Astrocyte (in vitro differentiated cells and primary cell): Measurements from ENCODE around the gene NT5C. TPM values are rescaled to one million over a fixed set of nuclear protein-coding genes. Genes with fewer than 3 reads are reported as not detected.

Source experiments
- DNase-seq: peaks from one replicate; pipeline ENCODE4 v3.0.0-alpha.2; 2010; ENCODE audit warnings: low read depth
- FAIRE-seq: peaks from 2 replicates; lab custom pipeline; 2011; peaks lifted over from hg19 to GRCh38; lab: Jason Lieb, UNC
- H2AFZ ChIP-seq: 2 replicates; pipeline ENCODE4 v1.6.0; 2012; ENCODE audit warnings: low read depth, low read length, inconsistent platforms
- H3K27ac ChIP-seq: 2 replicates; pipeline ENCODE4 v1.5.1; 2011; ENCODE audit warnings: low read depth, low read length, inconsistent platforms
- H3K27me3 ChIP-seq: 2 replicates; pipeline ENCODE4 v1.6.0; 2011; ENCODE audit warnings: low read length, inconsistent platforms; ENCODE audit not compliant: insufficient read depth
- H3K36me3 ChIP-seq: 2 replicates; pipeline ENCODE4 v1.5.1; 2011; ENCODE audit warnings: low read length, inconsistent platforms; ENCODE audit not compliant: insufficient read depth
- H3K4me1 ChIP-seq: 2 replicates; pipeline ENCODE4 v1.5.1; 2011; ENCODE audit warnings: low read length, inconsistent platforms; ENCODE audit not compliant: insufficient read depth
- H3K4me2 ChIP-seq: 2 replicates; pipeline ENCODE4 v1.6.0; 2012; ENCODE audit warnings: low read length, inconsistent platforms
- H3K4me3 ChIP-seq: 2 replicates; pipeline ENCODE4 v1.5.1; 2011; ENCODE audit warnings: low read depth, mild to moderate bottlenecking, low read length, inconsistent platforms; ENCODE audit not compliant: insufficient read depth
- H3K79me2 ChIP-seq: 2 replicates; pipeline ENCODE4 v1.6.0; 2012; ENCODE audit warnings: mild to moderate bottlenecking, low read length, inconsistent platforms; ENCODE audit not compliant: insufficient read depth
- H3K9ac ChIP-seq: 2 replicates; pipeline ENCODE4 v1.6.0; 2012; ENCODE audit warnings: mild to moderate bottlenecking, low read length, inconsistent platforms
- H3K9me3 ChIP-seq: 2 replicates; pipeline ENCODE4 v1.5.1; 2012; ENCODE audit warnings: low read depth, mild to moderate bottlenecking, low read length, inconsistent platforms; ENCODE audit not compliant: insufficient read depth
- H4K20me1 ChIP-seq: 2 replicates; pipeline ENCODE4 v1.6.0; 2012; ENCODE audit warnings: low read length, inconsistent platforms; ENCODE audit not compliant: insufficient read depth
- H3K27ac Mint-ChIP-seq: one replicate; pipeline ENCODE4 v1.8.0; 2021; ENCODE audit warnings: mild to moderate bottlenecking, mixed read lengths; ENCODE audit not compliant: unreplicated experiment
- H3K27me3 Mint-ChIP-seq: one replicate; pipeline ENCODE4 v1.8.0; 2021; ENCODE audit warnings: low read depth, mixed read lengths; ENCODE audit not compliant: unreplicated experiment
- H3K36me3 Mint-ChIP-seq: one replicate; pipeline ENCODE4 v1.8.0; 2021; ENCODE audit warnings: low read depth, mixed read lengths; ENCODE audit not compliant: unreplicated experiment
- H3K4me1 Mint-ChIP-seq: one replicate; pipeline ENCODE4 v1.8.0; 2021; ENCODE audit warnings: low read depth, mixed read lengths; ENCODE audit not compliant: unreplicated experiment
- H3K4me3 Mint-ChIP-seq: one replicate; pipeline ENCODE4 v1.8.0; 2021; ENCODE audit warnings: mild to moderate bottlenecking, moderate library complexity, mixed read lengths; ENCODE audit not compliant: unreplicated experiment
- H3K9me3 Mint-ChIP-seq: one replicate; pipeline ENCODE4 v1.8.0; 2021; ENCODE audit warnings: mild to moderate bottlenecking, mixed read lengths; ENCODE audit not compliant: unreplicated experiment
- EZH2 ChIP-seq: IDR thresholded peaks from 2 replicates; pipeline ENCODE4 v1.6.1; 2012; ENCODE audit warnings: mild to moderate bottlenecking, low read length, inconsistent platforms; ENCODE audit not compliant: insufficient read depth
- total RNA-seq: library from RNA; stranded (reverse); gene quantifications from 2 replicates; pipeline ENCODE4 v1.2.1, GENCODE V29; 2021
- TF ChIP-seq, protein P1 (sequence below): IDR thresholded peaks from 2 replicates; pipeline ENCODE4 v1.5.1; 2011; ENCODE audit warnings: low read depth, mild to moderate bottlenecking, inconsistent platforms, low read length, moderate library complexity; ENCODE audit not compliant: insufficient read depth

NT5C gene
- total RNA-seq, 1 donor from 2014 or later = 29.5 TPM

DNA sequence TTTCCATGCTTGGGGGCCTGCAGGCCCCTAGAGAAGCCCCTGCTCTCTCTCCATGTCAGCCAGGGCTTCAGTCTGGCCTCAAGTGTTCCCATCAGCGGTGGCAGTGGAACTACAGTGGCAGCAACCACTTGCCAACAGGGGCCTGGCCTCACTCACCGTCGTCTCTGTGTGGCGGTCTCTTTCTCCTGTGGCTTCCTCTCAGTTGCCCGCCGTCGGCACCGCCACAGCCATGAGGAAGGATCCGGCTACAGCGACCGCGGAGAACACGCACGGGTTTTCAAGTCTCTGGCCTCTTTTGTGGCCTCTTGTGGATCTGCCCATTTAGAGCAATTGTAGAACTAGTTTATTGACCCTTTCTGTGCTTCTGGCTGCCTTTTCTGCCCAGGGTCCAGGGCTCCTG lies 13.2 kb downstream of the NT5C start:
- Histone ChIP-seq H3K36me3 (no peaks in the 10 kb centered on the region), H3K4me1 (peaks cover 9% of the 10 kb centered on the region), H3K27ac (no peak overlapping the region), H2AFZ (no peak overlapping the region), H3K27me3 (no peaks in the 10 kb centered on the region), H4K20me1 (peaks cover 6% of the 10 kb centered on the region), H3K9ac (no peak overlapping the region), H3K4me2 (no peak overlapping the region), H3K4me3 (no peak overlapping the region), H3K79me2 (no peaks in the 10 kb centered on the region), H3K9me3 (no peaks in the 10 kb centered on the region)
- FAIRE-seq = no peak
- Mint-ChIP-seq H3K27me3 (no peaks in the 10 kb centered on the region), H3K9me3 (no peaks in the 10 kb centered on the region), H3K4me1 (peaks cover 2% of the 10 kb centered on the region), H3K4me3 (no peak overlapping the region), H3K27ac (no peak overlapping the region), H3K36me3 (peaks cover 4% of the 10 kb centered on the region)
- no peak for TF ChIP-seq EZH2
- TF ChIP-seq, protein P1, sequence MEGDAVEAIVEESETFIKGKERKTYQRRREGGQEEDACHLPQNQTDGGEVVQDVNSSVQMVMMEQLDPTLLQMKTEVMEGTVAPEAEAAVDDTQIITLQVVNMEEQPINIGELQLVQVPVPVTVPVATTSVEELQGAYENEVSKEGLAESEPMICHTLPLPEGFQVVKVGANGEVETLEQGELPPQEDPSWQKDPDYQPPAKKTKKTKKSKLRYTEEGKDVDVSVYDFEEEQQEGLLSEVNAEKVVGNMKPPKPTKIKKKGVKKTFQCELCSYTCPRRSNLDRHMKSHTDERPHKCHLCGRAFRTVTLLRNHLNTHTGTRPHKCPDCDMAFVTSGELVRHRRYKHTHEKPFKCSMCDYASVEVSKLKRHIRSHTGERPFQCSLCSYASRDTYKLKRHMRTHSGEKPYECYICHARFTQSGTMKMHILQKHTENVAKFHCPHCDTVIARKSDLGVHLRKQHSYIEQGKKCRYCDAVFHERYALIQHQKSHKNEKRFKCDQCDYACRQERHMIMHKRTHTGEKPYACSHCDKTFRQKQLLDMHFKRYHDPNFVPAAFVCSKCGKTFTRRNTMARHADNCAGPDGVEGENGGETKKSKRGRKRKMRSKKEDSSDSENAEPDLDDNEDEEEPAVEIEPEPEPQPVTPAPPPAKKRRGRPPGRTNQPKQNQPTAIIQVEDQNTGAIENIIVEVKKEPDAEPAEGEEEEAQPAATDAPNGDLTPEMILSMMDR = no peak
- no peak for DNase-seq

- DNase-seq (no peak), FAIRE-seq (no peak)
- H3K27ac ChIP-seq = no peak overlapping the region
- H3K9me3 ChIP-seq = no peaks in the 10 kb centered on the region
- Mint-ChIP-seq H3K4me1 (peaks cover 6% of the 10 kb centered on the region), H3K27ac (no peak overlapping the region), H3K27me3 (no peaks in the 10 kb centered on the region), H3K4me3 (no peak overlapping the region), H3K36me3 (peaks cover 7% of the 10 kb centered on the region), H3K9me3 (peaks cover 2% of the 10 kb centered on the region)
- no peak overlapping the region for H3K4me2 ChIP-seq
- TF ChIP-seq, protein P1 = no peak
- no peak for TF ChIP-seq EZH2
- no peak overlapping the region for H2AFZ ChIP-seq
- H3K4me3 ChIP-seq = no peak overlapping the region
- H3K9ac ChIP-seq = no peak overlapping the region
- H4K20me1 ChIP-seq = peaks cover 6% of the 10 kb centered on the region
- peaks cover 9% of the 10 kb centered on the region for H3K4me1 ChIP-seq
- H3K79me2 ChIP-seq = no peaks in the 10 kb centered on the region
- no peaks in the 10 kb centered on the region for H3K36me3 ChIP-seq
- no peaks in the 10 kb centered on the region for H3K27me3 ChIP-seq
These were observed 14.8 kb downstream of the NT5C start for GRCh38 chr17:75116737-75117136.

GRCh38 chr17:75115555-75115954 lies 16.0 kb downstream of the NT5C start:
- no peak for TF ChIP-seq EZH2
- TF ChIP-seq, protein P1 = no peak
- Histone ChIP-seq H3K27ac (no peak overlapping the region), H3K27me3 (no peaks in the 10 kb centered on the region), H3K9ac (no peak overlapping the region), H2AFZ (no peak overlapping the region), H3K36me3 (no peaks in the 10 kb centered on the region), H3K79me2 (peaks cover 3% of the 10 kb centered on the region), H3K4me3 (no peak overlapping the region), H3K4me2 (no peak overlapping the region), H4K20me1 (peaks cover 6% of the 10 kb centered on the region), H3K9me3 (no peaks in the 10 kb centered on the region), H3K4me1 (peaks cover 13% of the 10 kb centered on the region)
- DNase-seq (no peak), FAIRE-seq (no peak)
- no peak overlapping the region for H3K27ac Mint-ChIP-seq
- H3K9me3 Mint-ChIP-seq = peaks cover 2% of the 10 kb centered on the region
- no peaks in the 10 kb centered on the region for H3K27me3 Mint-ChIP-seq
- peaks cover 9% of the 10 kb centered on the region for H3K4me1 Mint-ChIP-seq
- peaks cover 7% of the 10 kb centered on the region for H3K36me3 Mint-ChIP-seq
- H3K4me3 Mint-ChIP-seq = no peak overlapping the region
